Liver (tissue), 3 donors: ENCODE measurements around the gene AGAP2.
A peak's percentile ranks its signal among the peaks of the same experiment; 100 is the strongest.

Source experiments
- ATF3 ChIP-seq: IDR thresholded peaks from 2 replicates; pipeline ENCODE4 v1.6.1; 2016; ENCODE audit warnings: antibody characterized with exemption
- CTCF ChIP-seq: fragments of 150-350 bp; IDR thresholded peaks from 2 replicates; pipeline ENCODE4 v1.5.1; 2017; ENCODE audit warnings: improper control_type of control experiment, low read depth, low read length; ENCODE audit not compliant: missing input control
- FOXA1 ChIP-seq: IDR thresholded peaks from 2 replicates; pipeline ENCODE4 v1.6.1; 2016; ENCODE audit warnings: antibody characterized with exemption
- GABPA ChIP-seq, 2 donors: IDR thresholded peaks in 1 of 2; conservative IDR thresholded peaks in 1 of 2; 2 replicates each; pipeline ENCODE4 v1.6.1; 2016; ENCODE audit warnings: antibody characterized with exemption in 2 of 2, mild to moderate bottlenecking in 1 of 2, moderate library complexity in 1 of 2
- HNF4A ChIP-seq, 2 donors: conservative IDR thresholded peaks; 2 replicates each; pipeline ENCODE4 v1.6.1; 2016; ENCODE audit warnings: antibody characterized with exemption in 2 of 2, mild to moderate bottlenecking in 2 of 2
- HNF4G ChIP-seq: IDR thresholded peaks from 2 replicates; pipeline ENCODE4 v1.6.1; 2016; ENCODE audit warnings: antibody characterized with exemption
- MAX ChIP-seq: IDR thresholded peaks from 2 replicates; pipeline ENCODE4 v1.6.1; 2016; ENCODE audit warnings: antibody characterized with exemption
- RAD21 ChIP-seq, 2 donors: IDR thresholded peaks; 2 replicates each; pipeline ENCODE4 v1.6.1; 2016; ENCODE audit warnings: antibody characterized with exemption in 2 of 2, mild to moderate bottlenecking in 2 of 2
- REST ChIP-seq: IDR thresholded peaks from 2 replicates; pipeline ENCODE4 v1.6.1; 2016; ENCODE audit warnings: antibody characterized with exemption, mild to moderate bottlenecking
- RXRA ChIP-seq, 2 donors: IDR thresholded peaks; 2 replicates each; pipeline ENCODE4 v1.6.1; 2017 to 2018; ENCODE audit warnings: antibody characterized with exemption in 2 of 2, mild to moderate bottlenecking in 1 of 2
- SP1 ChIP-seq: IDR thresholded peaks from 2 replicates; pipeline ENCODE4 v1.6.1; 2018; ENCODE audit warnings: antibody characterized with exemption, mild to moderate bottlenecking
- TAF1 ChIP-seq: conservative IDR thresholded peaks from 2 replicates; pipeline ENCODE4 v1.6.1; 2016; ENCODE audit warnings: antibody characterized with exemption, mild to moderate bottlenecking
- YY1 ChIP-seq: IDR thresholded peaks from 2 replicates; pipeline ENCODE4 v1.6.1; 2016; ENCODE audit warnings: antibody characterized with exemption, mild to moderate bottlenecking
- ZBTB33 ChIP-seq: IDR thresholded peaks from 2 replicates; pipeline ENCODE4 v1.6.1; 2016; ENCODE audit warnings: antibody characterized with exemption
- donor health status: healthy.
- donor health status: healthy.

GRCh38 chr12:57771873-57772428 is 33.4 kb upstream of the AGAP2 start, which contains the start of gene METTL1:
- TF ChIP-seq CTCF = no peak
- peak; percentile 70 for TF ChIP-seq REST
- peak; percentile 44 for TF ChIP-seq TAF1
- no peak for TF ChIP-seq FOXA1
- TF ChIP-seq MAX = peak; percentile 100
- TF ChIP-seq SP1 = peak; percentile 71
- TF ChIP-seq ZBTB33 = peak; percentile 92
- peak; percentile 30 to 33 for TF ChIP-seq HNF4A (conservative IDR thresholded peaks at IDR 0.05)
- peak; percentile 9 to 17 for TF ChIP-seq RAD21 (IDR thresholded peaks at IDR 0.05)
- TF ChIP-seq GABPA (IDR thresholded peaks at IDR 0.05 in 1 of 2, conservative IDR thresholded peaks at IDR 0.05 in 1 of 2) = peak in 1 of 2 donors; percentile 58
- TF ChIP-seq HNF4G = no peak
- peak; percentile 47 to 54 for TF ChIP-seq RXRA (IDR thresholded peaks at IDR 0.05)
- peak; percentile 97 for TF ChIP-seq YY1
- peak; percentile 74 for TF ChIP-seq ATF3
